Activated T-cell treated with anti-CD3 and anti-CD28 coated beads for 1 hour (primary cell): Measurements from ENCODE around the gene SOWAHA.
"Not testable (repeated sequence)": the region's sequence is repeated elsewhere in the genome, so short reads cannot be mapped to it uniquely, and the experiment has no call there.

Experiments
- DNase-seq: peaks from one replicate; pipeline ENCODE4 v3.0.0-alpha.2; 2020; ENCODE audit warnings: low read depth

SOWAHA gene

DNA sequence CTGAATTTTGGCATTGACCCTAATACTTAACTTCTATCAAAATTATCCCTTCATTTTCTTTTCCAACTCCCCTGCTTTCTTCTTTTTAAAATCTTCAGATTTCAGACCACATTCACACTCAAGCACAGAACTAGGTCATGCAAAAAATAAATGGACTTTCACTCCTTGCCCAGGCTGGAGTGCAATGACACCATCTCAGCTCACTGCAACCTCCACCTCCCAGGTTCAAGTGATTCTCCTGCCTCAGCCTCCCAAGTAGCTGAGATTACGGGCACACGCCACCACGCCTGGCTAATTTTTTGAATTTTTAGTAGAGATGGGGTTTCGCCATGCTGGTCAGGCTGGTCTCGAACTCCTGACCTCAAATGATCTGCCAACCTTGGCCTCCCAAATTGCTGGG, 41.9 kb downstream of the SOWAHA start:
- not testable (repeated sequence) for DNase-seq

DNA sequence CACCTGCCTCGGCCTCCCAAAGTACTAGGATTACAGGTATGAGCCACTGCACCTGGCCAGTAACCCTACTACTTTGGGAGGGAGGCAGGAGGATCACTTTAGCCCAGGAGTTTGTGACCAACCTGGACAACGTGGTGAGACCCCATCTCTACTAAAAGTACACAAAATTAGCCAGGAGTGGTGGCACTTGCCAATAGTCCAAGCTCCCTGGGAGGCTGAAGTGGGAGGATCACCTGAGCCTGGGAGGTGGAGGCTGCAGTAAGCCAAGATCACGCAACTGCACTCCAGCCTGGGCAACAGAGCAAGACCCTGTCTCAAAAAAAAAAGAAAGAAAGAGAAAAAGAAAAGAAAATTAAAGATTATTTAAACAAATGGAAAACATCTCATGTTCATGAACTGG, 42.9 kb downstream of the SOWAHA start:
- DNase-seq: no peak

DNA sequence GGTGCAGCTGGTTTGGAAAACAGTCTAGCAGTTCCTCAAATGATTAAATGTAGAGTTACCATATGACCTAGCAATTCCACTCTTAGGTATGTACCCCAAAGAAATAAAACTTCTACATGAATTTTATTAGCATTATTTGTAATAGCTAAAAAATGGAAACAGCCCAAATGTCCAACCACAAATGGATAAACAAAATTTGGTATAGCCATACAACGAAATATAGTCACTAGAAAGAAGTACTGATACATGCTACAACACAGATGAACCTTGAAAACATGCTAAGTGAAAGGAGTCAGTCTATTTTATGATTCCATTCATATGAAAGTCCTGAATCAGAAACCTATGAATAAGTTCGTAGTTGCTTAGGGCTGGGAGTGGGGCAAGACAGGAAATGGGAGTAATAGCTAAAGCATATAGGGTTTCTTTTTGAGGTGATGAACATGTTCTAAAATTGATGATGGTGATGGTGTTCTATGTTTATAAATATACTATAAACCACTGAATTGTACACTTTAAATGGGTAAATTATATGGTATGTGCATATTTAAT, 46.9 kb downstream of the SOWAHA start:
- DNase-seq: no peak

DNA sequence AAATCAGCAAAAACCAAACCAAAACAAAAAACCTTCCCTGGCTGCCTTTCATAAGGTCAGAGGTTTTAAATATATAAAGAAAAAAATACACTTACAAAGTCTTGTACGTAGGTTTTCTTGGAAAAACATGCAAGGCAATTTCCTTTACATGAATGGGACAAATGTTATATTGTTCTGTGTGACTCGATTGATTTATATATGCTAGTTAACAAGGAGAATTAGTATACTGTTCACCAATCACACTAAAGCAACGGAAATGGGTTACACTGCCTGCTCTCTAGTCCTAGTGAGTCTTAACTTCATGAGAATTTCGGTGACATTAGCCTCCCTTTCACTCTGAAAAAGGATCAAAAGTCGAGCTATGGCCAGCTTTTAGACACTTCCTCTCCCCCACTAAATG, 47.6 kb downstream of the SOWAHA start:
- DNase-seq: no peak

DNA sequence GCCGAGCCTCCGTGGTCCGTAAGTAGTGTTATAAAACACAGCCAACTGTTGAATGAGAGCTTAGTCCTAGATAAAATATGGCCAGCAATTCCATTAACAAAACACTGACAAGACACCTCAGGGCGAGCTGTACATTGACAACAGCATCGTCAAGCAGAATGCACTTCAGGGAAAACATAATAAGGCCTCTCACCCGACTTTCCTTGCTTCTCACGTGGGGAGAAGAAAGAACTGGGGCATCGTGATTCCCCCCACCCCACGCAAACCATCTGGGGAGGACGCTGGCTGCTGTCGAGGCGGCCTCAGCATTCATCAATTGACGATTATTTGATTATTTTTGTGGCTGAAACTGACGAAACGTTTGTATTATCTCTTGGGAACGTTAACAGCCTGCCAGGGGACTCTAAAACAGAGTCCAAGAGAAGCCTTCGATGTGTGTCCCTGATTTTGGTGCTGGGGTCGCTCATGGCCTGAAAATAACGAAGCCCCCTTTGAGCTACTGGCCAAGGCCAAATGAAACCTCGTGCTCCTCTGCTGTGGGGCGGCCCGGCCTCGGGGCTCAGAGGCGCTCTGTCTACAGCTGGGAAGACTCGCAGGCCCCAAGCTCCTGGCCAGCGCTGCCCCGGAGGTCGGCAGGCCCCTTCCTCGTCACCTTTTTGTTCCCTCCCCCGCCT, 52.7 kb downstream of the SOWAHA start:
- DNase-seq: no peak
